Measurements from ENCODE around the gene WDR46. TPM values are rescaled to one million over a fixed set of nuclear protein-coding genes. Genes with fewer than 3 reads are reported as not detected.
"Not testable (repeated sequence)": the region's sequence is repeated elsewhere in the genome, so short reads cannot be mapped to it uniquely, and the experiment has no call there.

WDR46 gene
- total RNA-seq, 4 donors from 2014 or later = 30.5 to 42.6 (median 35.7) TPM

DNA sequence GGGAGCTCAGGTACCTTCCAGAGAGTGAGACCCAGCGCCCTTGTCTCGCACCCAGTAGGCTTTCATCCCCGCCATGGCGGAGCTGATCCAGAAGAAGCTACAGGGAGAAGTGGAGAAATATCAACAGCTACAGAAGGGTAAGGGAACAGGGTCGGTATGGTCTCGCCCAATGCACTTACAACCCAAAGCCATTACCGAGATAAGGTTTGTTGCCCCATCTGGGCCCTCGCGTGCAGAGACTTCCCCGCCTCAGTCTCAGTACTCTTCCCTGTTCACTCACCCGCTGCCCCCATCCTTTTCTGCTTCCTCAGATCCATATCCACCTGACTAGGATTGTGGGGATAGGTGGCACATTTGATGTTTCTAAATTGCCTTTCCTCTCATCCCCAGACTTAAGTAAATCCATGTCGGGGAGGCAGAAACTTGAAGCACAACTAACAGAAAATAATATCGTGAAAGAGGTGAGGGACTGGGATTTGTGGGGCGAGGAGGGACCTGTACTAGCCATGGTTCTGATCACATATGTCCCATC lies 811 bp upstream of the WDR46 start:
- Histone ChIP-seq H3K4me3 (peak overlapping the region; percentile 62 to 76 (median 75)), H3K36me3 (peaks cover 32 to 74% (median 69%) of the 10 kb centered on the region in 4 donors), H3K27ac (replicated peaks in 1 of 4) (peak overlapping the region; percentile 72 to 87 (median 81)), H3K4me1 (peaks cover 20 to 39% (median 28%) of the 10 kb centered on the region in 4 donors), H3K9me3 (no peaks in the 10 kb centered on the region), H3K27me3 (no peaks in the 10 kb centered on the region)
- TF ChIP-seq POLR2AphosphoS5 (IDR thresholded peaks at IDR 0.05) (no peak), POLR2A (IDR thresholded peaks at IDR 0.05; ENCODE audit: low read depth) (no peak), CTCF (IDR thresholded peaks at IDR 0.05) (no peak), EP300 (IDR thresholded peaks at IDR 0.05) (no peak)
- WGBS = 5% methylated on average over 14 of the region's 14 CpGs
- intact Hi-C loops (cut with DNase I) = no loop called here
- no peak for DNase-seq (ENCODE audit: extremely low spot score)

GRCh38 chr6:33288141-33288920 lies 708 bp downstream of the WDR46 start:
- intact Hi-C loops (cut with DNase I) = no loop called here
- TF ChIP-seq POLR2AphosphoS5 (IDR thresholded peaks at IDR 0.05) (no peak), POLR2A (IDR thresholded peaks at IDR 0.05; ENCODE audit: low read depth) (no peak), CTCF (IDR thresholded peaks at IDR 0.05) (no peak), EP300 (IDR thresholded peaks at IDR 0.05) (no peak)
- WGBS = 30% methylated on average over 10 of the region's 21 CpGs

GRCh38 chr6:33286946-33287914 lies 1.8 kb downstream of the WDR46 start:
- peaks cover 34 to 74% (median 69%) of the 10 kb centered on the region in 4 donors for H3K36me3 ChIP-seq
- no peak overlapping the region for H3K27ac ChIP-seq (replicated peaks in 1 of 4)
- no peaks in the 10 kb centered on the region for H3K27me3 ChIP-seq
- no peak overlapping the region for H3K4me3 ChIP-seq
- peaks cover 20 to 31% (median 26%) of the 10 kb centered on the region in 4 donors for H3K4me1 ChIP-seq
- H3K9me3 ChIP-seq = no peaks in the 10 kb centered on the region
- no peak for DNase-seq (ENCODE audit: extremely low spot score)
- intact Hi-C loops (cut with DNase I) = no loop called here
- 91% methylated on average over 18 of the region's 22 CpGs for WGBS
- TF ChIP-seq EP300 (IDR thresholded peaks at IDR 0.05) (no peak), POLR2AphosphoS5 (IDR thresholded peaks at IDR 0.05) (no peak), CTCF (IDR thresholded peaks at IDR 0.05) (no peak)

More at GRCh38 chr6:33288141-33288920, 708 bp downstream of the WDR46 start:
- no peaks in the 10 kb centered on the region for H3K9me3 ChIP-seq
- no peaks in the 10 kb centered on the region for H3K27me3 ChIP-seq
- H3K4me1 ChIP-seq = peaks cover 20 to 31% (median 26%) of the 10 kb centered on the region in 4 donors
- H3K4me3 ChIP-seq = peak overlapping the region; percentile 62 to 76 (median 75)
- no peak for DNase-seq (ENCODE audit: extremely low spot score)
- peaks cover 33 to 74% (median 69%) of the 10 kb centered on the region in 4 donors for H3K36me3 ChIP-seq
- H3K27ac ChIP-seq (replicated peaks in 1 of 4) = peak overlapping the region; percentile 72 to 87 (median 81)

DNA sequence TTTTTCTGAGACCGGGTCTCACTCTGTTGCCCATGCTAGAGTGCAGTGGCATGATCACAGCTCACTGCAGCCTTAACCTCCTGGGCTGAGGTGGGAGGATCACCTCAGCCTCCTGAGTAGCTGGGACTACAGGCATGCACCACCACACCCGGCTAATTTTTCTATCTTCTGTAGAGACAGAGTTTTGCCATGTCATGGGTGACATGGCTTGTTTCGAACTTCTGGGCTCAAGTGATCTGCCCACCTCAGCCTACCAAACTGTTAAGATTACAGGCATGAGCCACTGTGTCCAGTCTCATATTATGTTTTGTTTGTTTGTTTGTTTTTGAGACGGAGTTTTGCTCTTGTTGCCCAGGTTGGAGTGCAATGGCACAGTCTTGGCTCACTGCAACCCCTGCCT lies 3.8 kb downstream of the WDR46 start:
- peaks cover 14 to 24% (median 19%) of the 10 kb centered on the region in 4 donors for H3K4me1 ChIP-seq
- DNase-seq (ENCODE audit: extremely low spot score); H3K9me3 ChIP-seq; H3K27ac ChIP-seq (replicated peaks in 1 of 4); H3K27me3 ChIP-seq; H3K4me3 ChIP-seq; intact Hi-C loops (cut with DNase I): not testable (repeated sequence)
- 89% methylated on average over 4 of the region's 4 CpGs for WGBS
- H3K36me3 ChIP-seq = peaks cover 24 to 77% (median 67%) of the 10 kb centered on the region in 4 donors
